Tibial nerve (tissue), 4 donors: ENCODE data around the gene FRMD3. TPM values are rescaled to one million over a fixed set of nuclear protein-coding genes. Genes with fewer than 3 reads are reported as not detected.

Source experiments
- DNase-seq, 2 donors: peaks; one replicate each; pipeline ENCODE4 v3.0.0-alpha.2; 2019; ENCODE audit warnings: low spot score in 2 of 2
- H3K27ac ChIP-seq, 4 donors: fragments of 200-600 bp; sonication (generic) in 3 of 4; one replicate each; pipeline ENCODE4 v1.5.1; 2017 to 2019; ENCODE audit warnings: mild to moderate bottlenecking in 1 of 4
- H3K27me3 ChIP-seq, 2 donors: fragments of 200-600 bp; sonication (generic) in 1 of 2; one replicate each; pipeline versions ENCODE4 v1.5.1 to v1.6.0; 2017 to 2019
- H3K36me3 ChIP-seq, 3 donors: fragments of 200-600 bp; sonication (generic); one replicate each; pipeline ENCODE4 v1.5.1; 2018 to 2019
- H3K4me1 ChIP-seq, 4 donors: fragments of 200-600 bp; sonication (generic) in 3 of 4; one replicate each; pipeline ENCODE4 v1.5.1; 2017 to 2019
- H3K4me3 ChIP-seq, 4 donors: fragments of 200-600 bp; sonication (generic) in 3 of 4; one replicate each; pipeline ENCODE4 v1.5.1; 2017 to 2019; ENCODE audit warnings: mild to moderate bottlenecking in 1 of 4, moderate library complexity in 1 of 4
- H3K9me3 ChIP-seq, 4 donors: fragments of 200-600 bp; sonication (generic) in 3 of 4; one replicate each; pipeline ENCODE4 v1.5.1; 2017 to 2019
- EP300 ChIP-seq, 2 donors: sonication (generic); formaldehyde crosslinking; IDR thresholded peaks; one replicate each; pipeline ENCODE4 v1.6.1; 2017; ENCODE audit warnings: antibody characterized with exemption in 2 of 2, mild to moderate bottlenecking in 1 of 2
- POLR2A ChIP-seq, 2 donors: fragments of 450-650 bp; IDR thresholded peaks; one replicate each; pipeline ENCODE4 v1.6.1; 2017; ENCODE audit warnings: antibody characterized with exemption in 2 of 2, mild to moderate bottlenecking in 2 of 2, moderate library complexity in 2 of 2
- WGBS, 2 donors: methylation state at CpG; one replicate each; pipeline ENCODE4 v1.1.5; 2018; 5-methylcytosine and 5-hydroxymethylcytosine counted together
- total RNA-seq, 4 donors: library from RNA; depleted of rRNA; stranded (reverse); fragments of >200 nt; gene quantifications; one replicate each; pipeline ENCODE4 v1.1.0, GENCODE V29; 2016
- TF ChIP-seq, protein P1 (sequence below), 5 experiments: fragments of 200-600 bp in 3 of 5; fragments of 450-650 bp in 2 of 5; sonication (generic) in 3 of 5; IDR thresholded peaks; one replicate each; pipeline ENCODE4 v1.5.1; 2016 to 2019; ENCODE audit warnings: antibody characterized with exemption in 5 of 5, mild to moderate bottlenecking in 3 of 5, moderate library complexity in 2 of 5

Gene FRMD3
- total RNA-seq, 4 donors from 2014 or later: 31.2 to 44.0 (median 34.5) TPM

DNA sequence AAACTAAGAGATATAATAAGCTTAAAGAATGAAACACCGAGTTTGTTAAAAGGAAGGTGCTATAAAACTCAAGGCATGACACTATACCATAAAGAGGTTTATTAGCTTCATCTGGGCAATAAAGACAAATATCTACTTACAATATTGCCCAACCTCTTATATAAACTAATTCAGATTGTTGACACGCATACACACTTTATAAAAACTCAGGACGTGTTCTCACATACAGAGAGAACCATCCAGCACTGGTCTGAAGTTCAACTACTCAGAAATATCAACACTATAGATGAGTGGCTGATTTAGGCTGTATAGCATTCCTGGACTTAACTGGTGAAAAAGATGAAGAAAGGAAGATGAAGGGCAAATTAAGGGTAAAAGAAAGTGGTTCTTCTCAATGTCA lies 81.2 kb downstream of the FRMD3 start:
- peaks cover 0 to 8% (median 0%) of the 10 kb centered on the region in 4 donors for H3K9me3 ChIP-seq
- H3K4me1 ChIP-seq: no peaks in the 10 kb centered on the region
- no peak overlapping the region for H3K4me3 ChIP-seq
- TF ChIP-seq, protein P1, sequence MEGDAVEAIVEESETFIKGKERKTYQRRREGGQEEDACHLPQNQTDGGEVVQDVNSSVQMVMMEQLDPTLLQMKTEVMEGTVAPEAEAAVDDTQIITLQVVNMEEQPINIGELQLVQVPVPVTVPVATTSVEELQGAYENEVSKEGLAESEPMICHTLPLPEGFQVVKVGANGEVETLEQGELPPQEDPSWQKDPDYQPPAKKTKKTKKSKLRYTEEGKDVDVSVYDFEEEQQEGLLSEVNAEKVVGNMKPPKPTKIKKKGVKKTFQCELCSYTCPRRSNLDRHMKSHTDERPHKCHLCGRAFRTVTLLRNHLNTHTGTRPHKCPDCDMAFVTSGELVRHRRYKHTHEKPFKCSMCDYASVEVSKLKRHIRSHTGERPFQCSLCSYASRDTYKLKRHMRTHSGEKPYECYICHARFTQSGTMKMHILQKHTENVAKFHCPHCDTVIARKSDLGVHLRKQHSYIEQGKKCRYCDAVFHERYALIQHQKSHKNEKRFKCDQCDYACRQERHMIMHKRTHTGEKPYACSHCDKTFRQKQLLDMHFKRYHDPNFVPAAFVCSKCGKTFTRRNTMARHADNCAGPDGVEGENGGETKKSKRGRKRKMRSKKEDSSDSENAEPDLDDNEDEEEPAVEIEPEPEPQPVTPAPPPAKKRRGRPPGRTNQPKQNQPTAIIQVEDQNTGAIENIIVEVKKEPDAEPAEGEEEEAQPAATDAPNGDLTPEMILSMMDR (IDR thresholded peaks at IDR 0.05): no peak
- no peak for TF ChIP-seq POLR2A (IDR thresholded peaks at IDR 0.05)
- TF ChIP-seq EP300 (IDR thresholded peaks at IDR 0.05): no peak
- DNase-seq: no peak
- H3K27ac ChIP-seq: no peak overlapping the region
- 82 to 90% methylated on average over 3 of the region's 3 CpGs for WGBS, 2 donors
- H3K27me3 ChIP-seq: no peaks in the 10 kb centered on the region
- no peaks in the 10 kb centered on the region for H3K36me3 ChIP-seq

DNA sequence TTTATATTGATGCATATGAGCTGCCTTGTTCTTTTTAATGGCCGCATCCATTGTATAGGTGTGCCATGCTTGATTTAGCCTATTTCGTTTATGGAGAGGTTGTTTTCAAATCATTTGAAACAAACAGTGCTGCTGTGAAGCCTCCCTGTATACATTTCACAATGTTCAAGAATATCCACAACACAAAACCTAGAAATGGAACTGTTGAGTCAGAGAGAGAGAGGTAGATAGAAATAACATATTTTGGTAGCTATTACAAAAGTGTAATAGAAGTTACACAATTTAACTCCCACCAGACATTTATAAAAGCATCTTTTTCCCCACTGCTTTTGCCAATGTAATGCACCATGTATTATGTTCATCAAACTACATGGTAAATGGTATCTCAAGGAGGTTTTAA lies 82.0 kb downstream of the FRMD3 start:
- H3K27me3 ChIP-seq: no peaks in the 10 kb centered on the region
- peaks cover 0 to 6% (median 0%) of the 10 kb centered on the region in 4 donors for H3K9me3 ChIP-seq
- no peak for DNase-seq
- 90 to 93% methylated on average over 2 of the region's 2 CpGs for WGBS, 2 donors
- no peak overlapping the region for H3K27ac ChIP-seq
- H3K36me3 ChIP-seq: no peaks in the 10 kb centered on the region
- no peaks in the 10 kb centered on the region for H3K4me1 ChIP-seq
- TF ChIP-seq, protein P1 (IDR thresholded peaks at IDR 0.05): no peak
- TF ChIP-seq POLR2A (IDR thresholded peaks at IDR 0.05): no peak
- TF ChIP-seq EP300 (IDR thresholded peaks at IDR 0.05): no peak
- H3K4me3 ChIP-seq: no peak overlapping the region

DNA sequence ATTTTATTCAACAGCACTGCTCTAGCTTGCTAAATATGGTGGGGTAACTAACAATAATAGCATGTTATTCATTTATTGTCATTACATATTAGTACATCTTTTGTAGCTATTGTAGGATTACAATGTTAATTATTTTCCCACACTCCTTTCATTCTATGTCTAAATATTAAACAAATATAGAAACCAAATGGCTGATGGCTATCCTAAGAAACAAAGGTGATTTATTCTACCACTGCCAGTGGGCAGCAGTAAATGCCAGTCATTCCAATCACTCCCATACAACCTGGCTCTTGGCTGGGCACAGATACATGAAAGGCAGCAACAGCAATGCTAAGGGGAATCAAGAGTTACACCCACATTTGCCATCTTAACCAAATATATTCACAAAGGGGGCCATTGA lies 84.1 kb downstream of the FRMD3 start:
- H3K27ac ChIP-seq: no peak overlapping the region
- H3K27me3 ChIP-seq: no peaks in the 10 kb centered on the region
- H3K4me3 ChIP-seq: no peak overlapping the region
- H3K9me3 ChIP-seq: no peaks in the 10 kb centered on the region
- no peak for DNase-seq
- no peaks in the 10 kb centered on the region for H3K4me1 ChIP-seq
- H3K36me3 ChIP-seq: no peaks in the 10 kb centered on the region
- TF ChIP-seq, protein P1 (IDR thresholded peaks at IDR 0.05): no peak
- TF ChIP-seq POLR2A (IDR thresholded peaks at IDR 0.05): no peak
- TF ChIP-seq EP300 (IDR thresholded peaks at IDR 0.05): no peak

DNA sequence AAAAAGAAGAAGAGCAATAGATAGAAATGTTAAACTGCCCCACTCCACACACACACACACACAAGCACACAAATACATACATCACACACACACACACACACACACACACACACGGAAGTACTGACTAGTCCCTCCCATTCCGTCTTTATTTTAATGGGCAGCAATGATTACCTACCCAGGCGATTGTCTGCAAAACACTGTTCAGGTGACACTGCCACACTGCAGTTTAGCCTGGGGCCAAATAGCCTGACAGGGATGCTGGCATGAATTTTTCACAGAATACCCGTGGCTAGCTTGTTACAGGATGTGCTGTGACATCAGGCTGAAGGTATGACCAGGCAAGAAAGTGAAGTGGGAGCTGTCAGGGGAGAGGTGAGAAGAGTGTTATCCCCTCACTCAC lies 86.9 kb downstream of the FRMD3 start:
- Histone ChIP-seq H3K4me3 (no peak overlapping the region), H3K9me3 (no peaks in the 10 kb centered on the region), H3K4me1 (no peaks in the 10 kb centered on the region), H3K27me3 (no peaks in the 10 kb centered on the region), H3K36me3 (no peaks in the 10 kb centered on the region), H3K27ac (no peak overlapping the region)
- DNase-seq: no peak
- no peak for TF ChIP-seq EP300 (IDR thresholded peaks at IDR 0.05)
- TF ChIP-seq, protein P1 (IDR thresholded peaks at IDR 0.05): no peak
- TF ChIP-seq POLR2A (IDR thresholded peaks at IDR 0.05): no peak
- 77% methylated on average over 4 of the region's 4 CpGs for WGBS, 2 donors

DNA sequence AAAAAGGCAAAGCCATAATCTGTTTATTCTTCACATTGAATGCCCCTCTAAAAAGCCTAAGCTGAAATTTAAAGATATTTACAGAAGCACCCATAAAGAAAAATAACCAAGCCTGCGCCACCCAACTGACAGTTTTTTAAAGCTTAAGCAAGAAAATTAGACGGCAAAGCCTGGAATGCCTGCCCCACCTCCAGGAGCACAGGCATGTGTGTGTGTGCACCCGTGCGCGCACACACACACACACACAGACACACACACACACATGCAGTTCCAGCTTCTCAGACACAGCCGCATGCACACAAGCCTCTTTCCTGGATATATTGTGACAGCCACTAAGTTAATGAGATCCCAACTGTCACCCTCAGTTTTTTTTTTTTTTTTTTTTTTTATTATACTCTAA lies 88.2 kb downstream of the FRMD3 start:
- H3K36me3 ChIP-seq: no peaks in the 10 kb centered on the region
- peaks cover 0 to 5% (median under 1%) of the 10 kb centered on the region in 4 donors for H3K4me1 ChIP-seq
- H3K9me3 ChIP-seq: no peaks in the 10 kb centered on the region
- no peak for DNase-seq
- no peak for TF ChIP-seq POLR2A (IDR thresholded peaks at IDR 0.05)
- TF ChIP-seq EP300 (IDR thresholded peaks at IDR 0.05): no peak
- TF ChIP-seq, protein P1 (IDR thresholded peaks at IDR 0.05): no peak
- WGBS, 2 donors: 67 to 68% methylated on average over 6 of the region's 6 CpGs
- H3K4me3 ChIP-seq: no peak overlapping the region
- H3K27me3 ChIP-seq: no peaks in the 10 kb centered on the region
- peak overlapping the region in 1 of 4 donors; percentile 46 for H3K27ac ChIP-seq
